ENCODE results near the gene FAM50B. TPM values are rescaled to one million over a fixed set of nuclear protein-coding genes. Genes with fewer than 3 reads are reported as not detected.

Gene FAM50B
- total RNA-seq, 1 experiment from 2014 or later, result 3.3 TPM

DNA sequence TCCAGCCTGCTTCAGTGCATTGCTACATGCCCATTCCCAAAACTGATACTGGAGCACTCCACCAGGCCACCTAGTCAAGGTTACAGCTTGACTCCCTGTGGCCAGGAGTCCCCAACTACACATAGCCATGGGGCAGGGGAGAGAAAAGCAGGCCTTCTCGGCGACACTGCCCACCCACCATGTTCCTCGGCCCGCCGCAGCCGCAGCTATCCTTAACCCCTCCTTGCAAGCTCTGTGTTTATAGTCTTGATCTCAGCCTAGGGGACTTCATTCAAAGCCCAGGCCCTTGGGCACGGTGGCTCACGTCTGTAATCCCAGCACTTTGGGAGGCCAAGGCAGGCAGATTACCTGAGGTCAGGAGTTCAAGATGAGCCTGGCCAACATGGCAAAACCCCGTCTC is 39.2 kb upstream of the FAM50B start:
- no peak overlapping the region for H3K4me2 ChIP-seq (ENCODE audit: insufficient read depth, insufficient read length, low read length)
- no peak overlapping the region for H2AFZ ChIP-seq (ENCODE audit: low read length)
- H2AK5ac ChIP-seq (ENCODE audit: insufficient read length, low read length), result no peak overlapping the region
- no peaks in the 10 kb centered on the region for H4K20me1 ChIP-seq (ENCODE audit: control insufficient read depth, insufficient read depth, insufficient read length)
- H3K36me3 Mint-ChIP-seq (ENCODE audit: insufficient read depth in 1 of 3, low read depth in 3 of 3), result no peaks in the 10 kb centered on the region
- no peak overlapping the region for H3K4ac ChIP-seq (ENCODE audit: low read depth, low read length)
- H3K27me3 ChIP-seq (ENCODE audit: insufficient read depth, low read length), result no peaks in the 10 kb centered on the region
- no peak overlapping the region for H4K8ac ChIP-seq (replicated peaks; ENCODE audit: insufficient read length, low read depth, low read length)
- no peak overlapping the region for H3K18ac ChIP-seq (ENCODE audit: insufficient read length, low read depth, low read length)
- no peak overlapping the region for H3K27ac ChIP-seq (ENCODE audit: insufficient read length, low read depth, low read length)
- no peaks in the 10 kb centered on the region for H3K23me2 ChIP-seq (ENCODE audit: insufficient read length, low read depth, low read length, poor library complexity, severe bottlenecking)
- peaks cover 4% of the 10 kb centered on the region; the same call in 1 of the 2 replicates for H3K4me1 ChIP-seq (ENCODE audit: insufficient read depth, low read length)
- no peak overlapping the region for H3K23ac ChIP-seq (ENCODE audit: insufficient read length, low read depth, low read length)
- no peak overlapping the region for H4K5ac ChIP-seq (ENCODE audit: insufficient read length, low read depth, low read length)
- H3K9me3 Mint-ChIP-seq, result no peaks in the 10 kb centered on the region
- H3K4me1 Mint-ChIP-seq, result peaks cover 7 to 8% of the 10 kb centered on the region in 2 experiments; a peak in 3 of 4 replicates
- H3K56ac ChIP-seq (ENCODE audit: insufficient read length, low read depth, low read length), result no peak overlapping the region
- no peaks in the 10 kb centered on the region for H3K79me1 ChIP-seq (ENCODE audit: insufficient read depth, low read depth, low read length, poor library complexity, severe bottlenecking)
- peaks cover 3% of the 10 kb centered on the region for H3K27me3 Mint-ChIP-seq (ENCODE audit: low read depth)
- no peak overlapping the region for H2BK5ac ChIP-seq (ENCODE audit: insufficient read length, low read length)
- H3K9me3 ChIP-seq (ENCODE audit: control insufficient read depth, low read depth, low read length), result no peaks in the 10 kb centered on the region
- H2BK20ac ChIP-seq (ENCODE audit: low read depth, low read length, poor library complexity, severe bottlenecking), result no peak overlapping the region
- no peak for DNase-seq
- H2BK120ac ChIP-seq (ENCODE audit: low read depth, low read length, poor library complexity, severe bottlenecking), result no peak overlapping the region
- WGBS (ENCODE audit: extremely low coverage, insufficient read length, low lambda C conversion rate), result no CpG with 5 or more reads among the region's 9 CpGs
- H3K14ac ChIP-seq (ENCODE audit: insufficient read depth, low read length), result no peak overlapping the region
- H2BK15ac ChIP-seq (ENCODE audit: low read depth, low read length), result no peak overlapping the region
- H2BK12ac ChIP-seq (ENCODE audit: insufficient read length, low read depth, low read length), result no peak overlapping the region
- H3K27ac Mint-ChIP-seq, result no peak overlapping the region; a peak in 1 of 7 replicates
- no peak overlapping the region for H3T11ph ChIP-seq (ENCODE audit: low read length)
- H3K4me3 Mint-ChIP-seq, result no peak overlapping the region
- no peak overlapping the region for H3K9ac ChIP-seq (ENCODE audit: extremely low read depth, insufficient read length, low read length)
- H3K79me2 ChIP-seq (ENCODE audit: insufficient read depth, low read length), result no peaks in the 10 kb centered on the region
- H4K91ac ChIP-seq (ENCODE audit: insufficient read length, low read depth, low read length), result no peak overlapping the region
- no peak for TF ChIP-seq CTCF (conservative IDR thresholded peaks at IDR 0.05)
